Neural progenitor cell (in vitro differentiated cells): ENCODE measurements around the gene TCEANC2.

Experiments
- EZH2 ChIP-seq: fragments of 200-600 bp; sonication (generic); IDR thresholded peaks from 2 replicates; pipeline ENCODE4 v1.6.1; 2017; ENCODE audit warnings: antibody characterized with exemption, mild to moderate bottlenecking, moderate library complexity
- EZH2phosphoT487 ChIP-seq: fragments of 200-600 bp; sonication (generic); IDR thresholded peaks from 2 replicates; pipeline ENCODE4 v1.6.1; 2017; ENCODE audit warnings: antibody characterized with exemption
- TF ChIP-seq, protein P1 (sequence below): fragments of 200-600 bp; sonication (generic); IDR thresholded peaks from 2 replicates; pipeline ENCODE4 v1.5.1; 2017; ENCODE audit warnings: antibody characterized with exemption, mild to moderate bottlenecking

DNA sequence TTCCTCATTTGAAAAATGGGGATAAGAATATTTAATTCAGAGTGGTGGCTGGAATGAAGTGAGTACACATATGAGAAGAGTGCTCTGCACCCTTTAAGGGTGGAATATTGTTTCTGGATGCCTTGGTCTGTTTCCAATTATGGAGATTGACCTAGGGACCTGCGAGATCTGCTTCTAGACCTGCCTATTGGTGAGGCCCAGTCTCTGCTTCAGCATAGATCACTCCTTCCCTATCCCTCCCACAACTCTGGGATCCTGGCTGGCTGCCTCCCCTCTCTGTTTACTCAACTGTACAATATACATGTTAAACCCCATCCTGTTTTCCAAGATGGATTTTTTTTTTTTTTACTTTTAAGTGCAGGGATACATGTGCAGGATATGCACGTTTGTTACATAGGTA lies 29.1 kb upstream of the TCEANC2 start:
- TF ChIP-seq, protein P1, sequence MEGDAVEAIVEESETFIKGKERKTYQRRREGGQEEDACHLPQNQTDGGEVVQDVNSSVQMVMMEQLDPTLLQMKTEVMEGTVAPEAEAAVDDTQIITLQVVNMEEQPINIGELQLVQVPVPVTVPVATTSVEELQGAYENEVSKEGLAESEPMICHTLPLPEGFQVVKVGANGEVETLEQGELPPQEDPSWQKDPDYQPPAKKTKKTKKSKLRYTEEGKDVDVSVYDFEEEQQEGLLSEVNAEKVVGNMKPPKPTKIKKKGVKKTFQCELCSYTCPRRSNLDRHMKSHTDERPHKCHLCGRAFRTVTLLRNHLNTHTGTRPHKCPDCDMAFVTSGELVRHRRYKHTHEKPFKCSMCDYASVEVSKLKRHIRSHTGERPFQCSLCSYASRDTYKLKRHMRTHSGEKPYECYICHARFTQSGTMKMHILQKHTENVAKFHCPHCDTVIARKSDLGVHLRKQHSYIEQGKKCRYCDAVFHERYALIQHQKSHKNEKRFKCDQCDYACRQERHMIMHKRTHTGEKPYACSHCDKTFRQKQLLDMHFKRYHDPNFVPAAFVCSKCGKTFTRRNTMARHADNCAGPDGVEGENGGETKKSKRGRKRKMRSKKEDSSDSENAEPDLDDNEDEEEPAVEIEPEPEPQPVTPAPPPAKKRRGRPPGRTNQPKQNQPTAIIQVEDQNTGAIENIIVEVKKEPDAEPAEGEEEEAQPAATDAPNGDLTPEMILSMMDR: no peak
- TF ChIP-seq EZH2phosphoT487 (no peak), EZH2 (no peak)
